ENCODE measurements around the gene ERFE. TPM values are rescaled to one million over a fixed set of nuclear protein-coding genes. Genes with fewer than 3 reads are reported as not detected.

ERFE gene
- total RNA-seq, 4 donors from 2014 or later = 0.85 TPM; not detected in 3

DNA sequence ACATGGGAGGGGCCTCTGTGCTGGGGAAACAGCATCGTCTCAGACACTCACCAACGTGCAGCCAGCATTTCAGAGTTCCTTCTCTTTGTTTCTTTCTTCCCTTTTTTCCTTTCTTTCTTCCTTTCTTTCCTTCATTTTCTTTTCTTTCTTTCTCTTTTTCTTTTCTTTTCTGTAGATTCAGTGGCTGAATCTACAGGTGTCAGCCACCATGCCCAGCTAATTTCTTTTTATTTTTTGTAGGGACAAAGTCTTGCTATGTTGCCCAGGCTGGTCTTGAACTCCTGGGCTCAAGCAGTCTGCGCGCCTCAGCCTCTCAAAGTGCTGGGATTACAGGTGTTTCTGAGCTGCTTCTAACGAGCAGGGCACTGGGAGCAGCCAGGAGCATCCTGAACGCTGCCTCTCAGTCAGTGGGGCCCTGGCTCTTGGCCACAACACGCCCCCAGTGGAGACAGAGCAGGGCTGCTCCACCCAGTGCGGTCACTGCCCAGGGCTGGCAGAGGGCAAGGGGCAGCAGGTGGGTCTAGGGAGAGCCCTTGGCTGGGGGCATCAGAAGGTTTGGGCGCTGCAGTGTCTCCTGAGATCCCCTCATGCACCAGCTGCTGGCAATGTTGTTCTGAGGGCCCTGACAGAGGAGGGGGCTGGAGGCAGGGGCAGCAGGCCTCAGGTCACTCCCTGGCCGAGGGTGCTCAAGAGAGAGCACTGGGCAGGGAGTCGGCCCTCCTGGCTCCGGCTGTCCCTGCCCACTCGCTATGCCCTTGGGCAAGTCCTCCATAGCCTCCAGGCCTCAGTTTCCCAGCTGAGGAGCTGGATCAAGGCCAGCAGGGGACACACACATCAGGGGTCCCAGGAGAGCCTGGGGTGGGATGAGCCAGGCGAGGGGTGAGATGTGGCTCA, 25.0 kb upstream of the ERFE start:
- TF ChIP-seq, protein P1, sequence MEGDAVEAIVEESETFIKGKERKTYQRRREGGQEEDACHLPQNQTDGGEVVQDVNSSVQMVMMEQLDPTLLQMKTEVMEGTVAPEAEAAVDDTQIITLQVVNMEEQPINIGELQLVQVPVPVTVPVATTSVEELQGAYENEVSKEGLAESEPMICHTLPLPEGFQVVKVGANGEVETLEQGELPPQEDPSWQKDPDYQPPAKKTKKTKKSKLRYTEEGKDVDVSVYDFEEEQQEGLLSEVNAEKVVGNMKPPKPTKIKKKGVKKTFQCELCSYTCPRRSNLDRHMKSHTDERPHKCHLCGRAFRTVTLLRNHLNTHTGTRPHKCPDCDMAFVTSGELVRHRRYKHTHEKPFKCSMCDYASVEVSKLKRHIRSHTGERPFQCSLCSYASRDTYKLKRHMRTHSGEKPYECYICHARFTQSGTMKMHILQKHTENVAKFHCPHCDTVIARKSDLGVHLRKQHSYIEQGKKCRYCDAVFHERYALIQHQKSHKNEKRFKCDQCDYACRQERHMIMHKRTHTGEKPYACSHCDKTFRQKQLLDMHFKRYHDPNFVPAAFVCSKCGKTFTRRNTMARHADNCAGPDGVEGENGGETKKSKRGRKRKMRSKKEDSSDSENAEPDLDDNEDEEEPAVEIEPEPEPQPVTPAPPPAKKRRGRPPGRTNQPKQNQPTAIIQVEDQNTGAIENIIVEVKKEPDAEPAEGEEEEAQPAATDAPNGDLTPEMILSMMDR (IDR thresholded peaks at IDR 0.05; ENCODE audit: low read depth) = no peak

DNA sequence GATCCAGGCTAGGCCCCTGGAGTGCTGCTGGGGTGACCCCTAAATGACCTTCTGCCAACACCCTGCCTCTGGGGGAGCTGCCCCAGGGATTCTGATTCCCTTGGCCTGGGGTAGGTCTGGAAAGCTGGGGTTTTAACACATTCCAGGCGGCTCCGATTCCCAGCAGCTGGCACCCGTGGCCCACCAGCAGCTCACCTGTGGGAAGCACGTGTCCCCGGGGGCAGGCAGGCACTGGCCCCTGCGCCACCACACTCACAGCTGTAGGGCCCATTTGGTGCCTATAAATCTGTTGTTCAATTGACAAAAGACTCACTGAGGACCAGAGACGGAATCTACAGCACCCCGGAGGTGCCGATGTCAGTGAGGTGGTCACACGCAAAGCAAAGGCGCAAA, 24.4 kb upstream of the ERFE start:
- TF ChIP-seq, protein P1 (IDR thresholded peaks at IDR 0.05; ENCODE audit: low read depth) = no peak

DNA sequence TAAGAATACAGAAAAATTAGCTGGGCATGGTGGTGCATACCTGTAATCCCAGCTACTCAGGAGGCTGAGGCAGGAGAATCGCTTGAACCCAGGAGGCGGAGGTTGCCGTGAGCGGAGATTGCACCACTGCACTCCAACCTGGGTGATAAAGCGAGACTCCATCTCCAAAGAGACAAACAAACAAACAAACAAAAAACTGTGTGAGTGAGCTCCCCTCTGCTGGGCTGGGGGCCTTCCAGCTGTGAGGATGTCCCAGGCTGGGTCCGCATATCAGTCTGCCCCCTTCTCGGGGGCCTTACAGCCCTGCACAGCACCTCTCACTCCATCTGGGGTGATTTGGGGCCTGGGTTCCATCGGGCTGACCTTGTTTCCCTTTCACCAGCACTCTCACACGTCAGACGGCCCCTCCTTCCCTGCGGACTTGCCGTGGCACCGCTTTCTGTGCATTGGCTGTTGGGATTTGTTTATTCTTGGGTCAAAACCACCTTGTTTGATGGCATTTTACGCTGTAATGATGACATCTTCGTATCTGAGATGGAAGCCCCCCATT, 23.1 kb upstream of the ERFE start:
- TF ChIP-seq, protein P1 (IDR thresholded peaks at IDR 0.05; ENCODE audit: low read depth) = no peak

DNA sequence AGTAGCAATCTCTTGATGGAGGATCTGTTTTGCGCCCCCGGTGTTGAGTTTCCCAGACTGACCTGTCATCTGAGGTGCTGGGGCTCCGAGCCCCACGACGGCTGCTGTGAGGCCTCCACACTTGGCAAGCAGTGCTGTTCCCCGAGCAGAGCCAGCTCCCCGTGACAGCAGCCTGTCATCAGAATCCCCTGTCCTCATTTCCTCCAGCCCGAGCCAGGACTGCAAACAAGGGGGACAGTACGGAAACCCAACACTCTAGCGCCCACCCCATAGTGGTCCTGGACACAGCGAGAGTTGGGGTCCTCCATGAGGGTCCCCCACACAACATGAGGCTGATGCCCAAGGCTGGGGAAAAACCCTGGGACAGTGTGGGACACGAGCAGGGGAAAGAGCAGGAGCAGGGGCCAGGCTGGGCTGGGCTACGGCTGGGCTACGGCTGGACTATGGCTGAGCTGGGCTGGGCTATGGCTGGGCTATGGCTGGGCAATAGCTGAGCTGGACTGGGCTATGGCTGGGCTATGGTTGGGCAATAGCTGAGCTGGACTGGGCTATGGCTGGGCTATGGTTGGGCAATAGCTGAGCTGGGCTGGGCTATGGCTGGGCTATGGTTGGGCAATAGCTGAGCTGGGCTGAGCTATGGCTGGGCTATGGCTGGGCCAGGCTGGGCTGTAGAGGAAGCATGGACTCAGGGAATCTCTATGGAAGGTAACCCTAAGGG, 21.8 kb upstream of the ERFE start:
- TF ChIP-seq, protein P1 (IDR thresholded peaks at IDR 0.05; ENCODE audit: low read depth) = no peak

DNA sequence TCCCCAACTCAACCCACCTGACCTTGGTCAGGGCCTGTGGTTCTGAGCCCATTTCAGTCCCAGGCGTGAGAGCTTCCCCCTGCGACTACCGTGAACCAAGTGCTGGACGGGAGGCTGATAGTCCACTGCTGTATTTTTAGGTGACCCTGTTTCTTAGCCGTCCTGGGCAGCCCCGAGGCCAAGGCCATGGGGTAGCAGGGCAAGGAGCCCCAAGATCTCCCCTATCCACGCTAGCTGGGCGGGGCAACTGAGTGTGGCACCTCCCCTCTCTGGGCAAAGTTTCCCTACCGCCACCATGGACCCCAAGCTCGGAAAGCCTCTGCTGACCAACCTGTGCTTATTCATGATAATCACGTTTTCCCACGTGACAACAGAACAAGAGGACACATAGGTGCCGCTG, 20.9 kb upstream of the ERFE start:
- TF ChIP-seq, protein P1 (IDR thresholded peaks at IDR 0.05; ENCODE audit: low read depth) = no peak

DNA sequence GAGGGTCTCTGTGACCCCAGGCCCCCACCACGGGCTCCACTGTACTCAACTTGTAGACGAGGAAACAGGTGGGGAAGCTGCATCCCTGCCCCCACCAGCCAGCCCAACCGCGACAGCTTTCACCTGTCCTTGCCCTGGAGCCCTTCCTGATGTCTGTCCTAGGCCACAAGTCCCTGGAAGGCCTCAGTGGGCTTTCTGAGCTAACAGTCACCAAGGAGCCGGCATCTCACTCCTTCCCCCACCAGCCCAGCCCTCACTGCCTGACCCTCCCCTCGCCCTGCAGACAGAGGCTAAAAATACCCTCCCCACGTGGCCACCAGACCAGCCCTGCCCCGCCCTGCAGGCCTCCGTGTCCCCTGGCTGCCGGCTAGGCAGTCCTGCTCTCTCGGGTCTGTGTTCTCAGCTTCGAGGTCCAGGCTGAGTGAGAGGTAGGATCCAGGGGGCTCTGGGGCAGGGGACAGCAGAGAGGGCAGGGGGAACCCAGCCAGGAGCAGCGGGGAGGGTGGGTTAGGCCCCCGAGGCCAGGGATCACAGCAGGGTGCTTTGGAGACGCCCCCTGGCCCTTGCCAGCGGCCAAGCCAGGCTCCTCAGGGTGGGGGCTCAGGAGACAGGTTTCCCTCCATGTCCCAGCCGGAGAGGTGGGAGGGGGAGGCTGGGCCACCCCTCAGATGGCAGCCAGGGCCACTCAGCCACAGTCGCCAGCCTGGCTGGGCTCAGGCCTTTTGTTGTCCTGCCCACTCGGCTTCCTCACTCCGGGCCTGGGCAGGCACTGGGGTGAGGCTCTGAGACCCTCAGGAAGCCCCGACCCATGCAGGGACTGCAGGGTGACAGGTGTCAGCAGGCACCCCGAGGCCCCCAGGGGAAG, 20.2 kb upstream of the ERFE start, which contains the start of gene KLHL30:
TSS of gene KLHL30 (plus strand) at position 338 of the 865 bp plus-strand sequence. CDS start 2,087 bp downstream, outside the sequence.
- TF ChIP-seq, protein P1 (IDR thresholded peaks at IDR 0.05; ENCODE audit: low read depth) = no peak

All from subcutaneous adipose tissue (tissue), 4 donors.